Measurements from ENCODE around the gene FAM131B. TPM values are rescaled to one million over a fixed set of nuclear protein-coding genes. Genes with fewer than 3 reads are reported as not detected.

FAM131B gene
- total and polyA plus RNA-seq, 2 of the 13 experiments (the other 11 are each of a cell fraction or from before 2014, with no cell fraction given) = 0.07 TPM; not detected in 1

GRCh38 chr7:143394777-143395176 lies 32.3 kb upstream of the FAM131B start (continued):
- TF ChIP-seq SNAPC4 (CRISPR knock-in tag; IDR thresholded peaks at IDR 0.05) (no peak), SP1 (IDR thresholded peaks at IDR 0.05) (no peak), SP1 (CRISPR knock-in tag; IDR thresholded peaks at IDR 0.05) (no peak), ZNF3 (CRISPR knock-in tag; IDR thresholded peaks at IDR 0.05) (no peak)
- TF ChIP-seq, protein P1, sequence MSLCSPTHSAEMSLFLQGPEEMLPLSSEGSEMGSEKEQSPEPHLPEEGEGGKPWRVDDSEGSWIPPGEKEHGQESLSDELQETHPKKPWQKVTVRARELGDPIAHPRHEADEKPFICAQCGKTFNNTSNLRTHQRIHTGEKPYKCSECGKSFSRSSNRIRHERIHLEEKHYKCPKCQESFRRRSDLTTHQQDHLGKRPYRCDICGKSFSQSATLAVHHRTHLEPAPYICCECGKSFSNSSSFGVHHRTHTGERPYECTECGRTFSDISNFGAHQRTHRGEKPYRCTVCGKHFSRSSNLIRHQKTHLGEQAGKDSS (CRISPR knock-in tag; IDR thresholded peaks at IDR 0.05; ENCODE audit: borderline replicate concordance, low read depth) = no peak

GRCh38 chr7:143394068-143394467 lies 31.6 kb upstream of the FAM131B start:
- intact Hi-C loops (cut with micrococcal nuclease; ENCODE audit: unreplicated experiment) = no loop called here
- DNase-seq (ENCODE audit: low spot score) (no peak), ATAC-seq (no peak), FAIRE-seq (no peak)
- no peak overlapping the region for H3K4me3 ChIP-seq (replicated peaks in 1 of 3; ENCODE audit: insufficient read depth in 1 of 3, low read depth in 2 of 3, low read length in 3 of 3)
- no peaks in the 10 kb centered on the region for H3K9me3 ChIP-seq (ENCODE audit: low read length)
- ChIA-PET CTCF (ENCODE audit: low intra/inter-chr PET ratio, low total read pairs) (no interaction called here), POLR2A (interaction anchor here (1.2 to 3.3 kb wide), 6 partner anchors 10 to 131 kb away, joined by 4 to 15 read pairs (median 7); partner anchors contain the start of genes EPHA1 and GSTK1)
- no peak overlapping the region for H3K4me2 ChIP-seq (ENCODE audit: low read depth, low read length)
- in situ Hi-C loops (cut with HindIII; ENCODE audit: extremely low pct_ligation_motif_present, low pct_unique_long_range_greater_than_20kb) = loop anchor here (25.0 kb wide), 1 partner anchor 518 kb away; the partner anchor contains the start of gene TCAF1
- H3K79me2 ChIP-seq (ENCODE audit: insufficient read depth, low read length) = no peaks in the 10 kb centered on the region
- no peak overlapping the region for H3K9ac ChIP-seq (ENCODE audit: insufficient read depth, low read depth, low read length)
- peak overlapping the region; percentile 49 for H3K27ac ChIP-seq (ENCODE audit: extremely low read length, insufficient read depth, low read length)
- H3K36me3 ChIP-seq (replicated peaks in 1 of 2; ENCODE audit: control insufficient read depth in 1 of 2, insufficient read depth in 2 of 2, low read length in 2 of 2) = peaks cover 3 to 10% of the 10 kb centered on the region in 2 experiments; a peak in 4 of 5 replicates
- WGBS (ENCODE audit: low lambda C conversion rate) = 94% methylated on average over 6 of the region's 6 CpGs
- no TSS peak for BruUV-seq (replicated peaks)
- H2AFZ ChIP-seq (ENCODE audit: low read length) = no peak overlapping the region
- H3K4me1 ChIP-seq (ENCODE audit: insufficient read depth, low read length) = peaks cover 61% of the 10 kb centered on the region
- H4K20me1 ChIP-seq (ENCODE audit: insufficient read depth, low read length) = no peaks in the 10 kb centered on the region
- H3K27me3 ChIP-seq (ENCODE audit: control insufficient read depth in 1 of 2, insufficient read depth in 2 of 2, low read length in 2 of 2) = no peaks in the 10 kb centered on the region
- TF ChIP-seq, protein P2, sequence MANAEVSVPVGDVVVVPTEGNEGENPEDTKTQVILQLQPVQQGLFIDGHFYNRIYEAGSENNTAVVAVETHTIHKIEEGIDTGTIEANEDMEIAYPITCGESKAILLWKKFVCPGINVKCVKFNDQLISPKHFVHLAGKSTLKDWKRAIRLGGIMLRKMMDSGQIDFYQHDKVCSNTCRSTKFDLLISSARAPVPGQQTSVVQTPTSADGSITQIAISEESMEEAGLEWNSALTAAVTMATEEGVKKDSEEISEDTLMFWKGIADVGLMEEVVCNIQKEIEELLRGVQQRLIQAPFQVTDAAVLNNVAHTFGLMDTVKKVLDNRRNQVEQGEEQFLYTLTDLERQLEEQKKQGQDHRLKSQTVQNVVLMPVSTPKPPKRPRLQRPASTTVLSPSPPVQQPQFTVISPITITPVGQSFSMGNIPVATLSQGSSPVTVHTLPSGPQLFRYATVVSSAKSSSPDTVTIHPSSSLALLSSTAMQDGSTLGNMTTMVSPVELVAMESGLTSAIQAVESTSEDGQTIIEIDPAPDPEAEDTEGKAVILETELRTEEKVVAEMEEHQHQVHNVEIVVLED (CRISPR knock-in tag; IDR thresholded peaks at IDR 0.05; ENCODE audit: borderline replicate concordance) = no peak
- TF ChIP-seq ATM (IDR thresholded peaks at IDR 0.05; ENCODE audit: borderline replicate concordance) = no peak
- no peak for TF ChIP-seq NFE2L2 (IDR thresholded peaks at IDR 0.05; ENCODE audit: low read length)
- TF ChIP-seq, protein P3, sequence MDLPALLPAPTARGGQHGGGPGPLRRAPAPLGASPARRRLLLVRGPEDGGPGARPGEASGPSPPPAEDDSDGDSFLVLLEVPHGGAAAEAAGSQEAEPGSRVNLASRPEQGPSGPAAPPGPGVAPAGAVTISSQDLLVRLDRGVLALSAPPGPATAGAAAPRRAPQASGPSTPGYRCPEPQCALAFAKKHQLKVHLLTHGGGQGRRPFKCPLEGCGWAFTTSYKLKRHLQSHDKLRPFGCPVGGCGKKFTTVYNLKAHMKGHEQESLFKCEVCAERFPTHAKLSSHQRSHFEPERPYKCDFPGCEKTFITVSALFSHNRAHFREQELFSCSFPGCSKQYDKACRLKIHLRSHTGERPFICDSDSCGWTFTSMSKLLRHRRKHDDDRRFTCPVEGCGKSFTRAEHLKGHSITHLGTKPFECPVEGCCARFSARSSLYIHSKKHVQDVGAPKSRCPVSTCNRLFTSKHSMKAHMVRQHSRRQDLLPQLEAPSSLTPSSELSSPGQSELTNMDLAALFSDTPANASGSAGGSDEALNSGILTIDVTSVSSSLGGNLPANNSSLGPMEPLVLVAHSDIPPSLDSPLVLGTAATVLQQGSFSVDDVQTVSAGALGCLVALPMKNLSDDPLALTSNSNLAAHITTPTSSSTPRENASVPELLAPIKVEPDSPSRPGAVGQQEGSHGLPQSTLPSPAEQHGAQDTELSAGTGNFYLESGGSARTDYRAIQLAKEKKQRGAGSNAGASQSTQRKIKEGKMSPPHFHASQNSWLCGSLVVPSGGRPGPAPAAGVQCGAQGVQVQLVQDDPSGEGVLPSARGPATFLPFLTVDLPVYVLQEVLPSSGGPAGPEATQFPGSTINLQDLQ (CRISPR knock-in tag; IDR thresholded peaks at IDR 0.05) = no peak
- TF ChIP-seq ZNF644 (CRISPR knock-in tag; IDR thresholded peaks at IDR 0.05; ENCODE audit: low read depth) = no peak
- TF ChIP-seq E2F2 (CRISPR knock-in tag; IDR thresholded peaks at IDR 0.05; ENCODE audit: borderline replicate concordance) = no peak

Data from HepG2 (cell line).